Muscle layer of duodenum (tissue), 2 donors: Measurements from ENCODE around the gene BCO1.

ENCODE experiments used
- H3K27ac ChIP-seq: one replicate; pipeline ENCODE4 v1.7.0; 2013; ENCODE audit warnings: mild to moderate bottlenecking, low read length
- H3K27me3 ChIP-seq: one replicate; pipeline ENCODE4 v1.7.0; 2013; ENCODE audit warnings: low read depth, mild to moderate bottlenecking, control low read depth, low read length
- H3K36me3 ChIP-seq, 2 donors: one replicate each; pipeline ENCODE4 v1.7.0; 2013; ENCODE audit warnings: low read length in 2 of 2, control low read depth in 1 of 2, mild to moderate bottlenecking in 1 of 2; ENCODE audit not compliant: insufficient read depth in 2 of 2, control insufficient read depth in 1 of 2
- H3K4me1 ChIP-seq, 2 donors: one replicate each; pipeline ENCODE4 v1.7.0; 2013; ENCODE audit warnings: low read length in 2 of 2, mild to moderate bottlenecking in 2 of 2, control low read depth in 1 of 2, moderate library complexity in 1 of 2; ENCODE audit not compliant: insufficient read depth in 2 of 2, control insufficient read depth in 1 of 2
- H3K4me3 ChIP-seq, 2 donors: one replicate each; pipeline ENCODE4 v1.7.0; 2013; ENCODE audit warnings: low read length in 2 of 2, low read depth in 1 of 2, mild to moderate bottlenecking in 1 of 2
- H3K9me3 ChIP-seq, 2 donors: one replicate each; pipeline ENCODE4 v1.7.0; 2013; ENCODE audit warnings: low read length in 2 of 2, control low read depth in 1 of 2, mild to moderate bottlenecking in 1 of 2; ENCODE audit not compliant: control insufficient read depth in 1 of 2
- donor health status: healthy.

BCO1 gene

GRCh38 chr16:81278526-81278925 lies 40.0 kb downstream of the BCO1 start:
- no peaks in the 10 kb centered on the region for H3K27me3 ChIP-seq
- no peak overlapping the region for H3K4me3 ChIP-seq

DNA sequence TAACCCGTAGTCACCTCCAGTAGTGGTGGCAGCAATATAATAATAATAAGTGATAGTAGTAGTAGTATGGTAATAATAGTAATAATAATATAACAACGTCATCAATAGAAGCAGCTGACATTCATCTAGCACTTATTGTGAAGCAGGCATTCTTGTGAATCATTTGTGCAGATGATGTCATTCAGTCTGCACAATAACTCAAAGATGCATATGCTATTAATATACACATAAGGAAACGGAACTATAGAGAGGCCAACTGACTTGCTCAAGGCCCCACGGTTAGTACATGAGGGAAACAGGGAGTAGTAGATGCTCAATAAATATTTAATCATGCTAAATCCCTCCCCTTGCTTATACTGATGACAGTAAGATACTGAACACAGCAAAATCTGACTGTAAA lies 40.9 kb downstream of the BCO1 start:
- no peak overlapping the region for H3K4me3 ChIP-seq
- no peaks in the 10 kb centered on the region for H3K4me1 ChIP-seq
- H3K27ac ChIP-seq, result no peak overlapping the region
- no peaks in the 10 kb centered on the region for H3K9me3 ChIP-seq
- H3K27me3 ChIP-seq, result no peaks in the 10 kb centered on the region
- no peaks in the 10 kb centered on the region for H3K36me3 ChIP-seq

More at GRCh38 chr16:81278526-81278925, 40.0 kb downstream of the BCO1 start:
- no peak overlapping the region for H3K27ac ChIP-seq
- no peaks in the 10 kb centered on the region for H3K36me3 ChIP-seq
- H3K9me3 ChIP-seq, result no peaks in the 10 kb centered on the region
- H3K4me1 ChIP-seq, result no peaks in the 10 kb centered on the region

DNA sequence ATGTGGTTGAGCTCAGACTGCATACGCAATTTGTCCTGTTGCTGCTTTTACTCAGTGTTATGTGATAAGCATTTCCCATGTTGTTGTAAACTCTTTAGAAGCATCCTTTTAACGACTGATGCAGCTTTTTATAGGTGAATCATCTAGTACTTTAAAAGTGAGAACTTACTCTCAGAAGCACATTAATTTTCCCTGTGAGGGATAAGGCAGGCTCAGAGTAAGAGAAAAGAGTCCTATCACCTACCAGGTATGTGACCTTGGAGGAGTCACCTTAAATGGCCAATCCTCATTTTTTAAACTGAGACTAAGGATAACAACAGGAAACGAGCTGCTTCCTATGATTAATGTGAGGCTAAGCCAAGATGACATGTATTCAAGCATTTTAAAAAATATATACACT lies 41.9 kb downstream of the BCO1 start:
- Histone ChIP-seq H3K27ac (no peak overlapping the region), H3K9me3 (no peaks in the 10 kb centered on the region), H3K4me3 (no peak overlapping the region), H3K36me3 (no peaks in the 10 kb centered on the region), H3K4me1 (no peaks in the 10 kb centered on the region), H3K27me3 (no peaks in the 10 kb centered on the region)

GRCh38 chr16:81283044-81283443 lies 44.6 kb downstream of the BCO1 start:
- Histone ChIP-seq H3K9me3 (no peaks in the 10 kb centered on the region), H3K27ac (no peak overlapping the region), H3K36me3 (no peaks in the 10 kb centered on the region), H3K4me3 (no peak overlapping the region), H3K27me3 (no peaks in the 10 kb centered on the region), H3K4me1 (no peaks in the 10 kb centered on the region)

- no peak overlapping the region for H3K4me3 ChIP-seq
- no peaks in the 10 kb centered on the region for H3K27me3 ChIP-seq
- no peaks in the 10 kb centered on the region for H3K4me1 ChIP-seq
- H3K36me3 ChIP-seq, result no peaks in the 10 kb centered on the region
- H3K27ac ChIP-seq, result no peak overlapping the region
- no peaks in the 10 kb centered on the region for H3K9me3 ChIP-seq
Observed at GRCh38 chr16:81284995-81285600, 46.6 kb downstream of the BCO1 start.

GRCh38 chr16:81286190-81286589 lies 47.7 kb downstream of the BCO1 start:
- H3K4me1 ChIP-seq, result no peaks in the 10 kb centered on the region
- H3K9me3 ChIP-seq, result no peaks in the 10 kb centered on the region

GRCh38 chr16:81291117-81291516 lies 52.6 kb downstream of the BCO1 start:
- no peak overlapping the region for H3K27ac ChIP-seq
- no peaks in the 10 kb centered on the region for H3K9me3 ChIP-seq
- H3K4me1 ChIP-seq, result no peaks in the 10 kb centered on the region
- H3K4me3 ChIP-seq, result no peak overlapping the region
- no peaks in the 10 kb centered on the region for H3K36me3 ChIP-seq
- no peaks in the 10 kb centered on the region for H3K27me3 ChIP-seq

More at GRCh38 chr16:81286190-81286589, 47.7 kb downstream of the BCO1 start:
- no peak overlapping the region for H3K27ac ChIP-seq
- no peaks in the 10 kb centered on the region for H3K27me3 ChIP-seq
- H3K4me3 ChIP-seq, result no peak overlapping the region
- H3K36me3 ChIP-seq, result no peaks in the 10 kb centered on the region

- H3K36me3 ChIP-seq, result no peaks in the 10 kb centered on the region
- no peak overlapping the region for H3K27ac ChIP-seq
- H3K9me3 ChIP-seq, result no peaks in the 10 kb centered on the region
- H3K4me1 ChIP-seq, result no peaks in the 10 kb centered on the region
- H3K4me3 ChIP-seq, result no peak overlapping the region
- H3K27me3 ChIP-seq, result no peaks in the 10 kb centered on the region
Observed at GRCh38 chr16:81292936-81293335, 54.4 kb downstream of the BCO1 start.

DNA sequence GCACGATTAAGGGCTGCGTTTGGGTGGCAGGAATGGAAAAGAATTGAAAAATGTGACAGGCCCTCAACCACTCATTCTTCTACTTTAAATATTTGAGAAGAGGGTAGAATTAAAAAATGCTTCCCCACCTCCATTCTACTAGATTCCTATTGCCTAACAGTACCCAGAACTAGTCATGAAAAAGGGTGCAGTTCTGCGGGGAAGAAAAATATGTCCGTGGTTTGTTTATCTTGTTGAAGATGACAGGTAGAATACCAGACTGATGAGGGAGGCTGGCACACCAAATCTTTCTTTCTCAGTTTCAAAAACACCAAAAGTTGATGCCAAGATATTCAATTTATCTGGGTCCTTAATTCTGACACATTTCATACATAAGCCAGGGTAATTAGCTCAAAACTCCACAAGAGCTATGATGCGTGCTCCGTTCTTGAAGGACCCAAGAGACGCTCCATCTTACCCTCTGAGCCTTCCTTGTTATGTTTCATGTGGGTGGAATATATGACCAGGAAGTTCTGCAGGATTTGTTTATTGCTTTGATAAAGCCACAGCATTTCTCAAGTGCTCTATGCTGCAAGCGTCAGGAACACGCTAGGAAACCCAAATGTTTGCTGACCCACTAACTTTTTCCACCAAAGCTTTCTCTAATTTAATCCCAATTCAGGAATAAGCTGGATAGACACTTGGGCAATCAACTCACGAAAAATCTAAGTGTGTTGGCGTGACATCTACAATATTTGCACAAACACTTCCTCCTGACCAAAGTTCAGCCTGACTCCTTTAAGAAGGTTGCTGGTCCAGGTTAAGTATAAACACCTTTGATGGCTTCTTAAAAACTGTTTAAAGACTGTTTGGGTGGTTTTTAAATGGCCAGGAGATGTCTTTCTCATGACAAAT lies 55.7 kb downstream of the BCO1 start:
- no peak overlapping the region for H3K27ac ChIP-seq
- no peaks in the 10 kb centered on the region for H3K4me1 ChIP-seq
- no peaks in the 10 kb centered on the region for H3K27me3 ChIP-seq
- H3K9me3 ChIP-seq, result no peaks in the 10 kb centered on the region
- no peaks in the 10 kb centered on the region for H3K36me3 ChIP-seq
- H3K4me3 ChIP-seq, result no peak overlapping the region

DNA sequence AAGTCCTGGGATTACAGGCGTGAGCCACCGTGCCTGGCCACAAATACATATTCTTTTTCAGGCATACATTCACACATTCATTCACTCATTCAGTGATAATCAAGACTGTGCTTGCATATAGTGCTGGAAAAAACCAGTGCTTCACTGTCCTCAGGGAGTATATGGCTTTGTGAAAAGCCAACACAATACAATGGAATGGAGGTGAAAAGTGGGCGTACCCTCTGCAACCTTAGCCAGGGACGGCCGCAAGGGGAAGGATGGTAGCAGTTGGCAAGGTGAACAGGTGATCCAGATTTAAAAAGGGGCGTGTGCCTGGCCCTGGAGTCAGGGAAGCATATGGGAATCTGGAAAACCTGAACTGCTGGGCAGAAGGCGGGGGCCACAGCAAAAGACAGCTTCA lies 58.1 kb downstream of the BCO1 start:
- H3K27ac ChIP-seq, result no peak overlapping the region
- H3K4me1 ChIP-seq, result no peaks in the 10 kb centered on the region
- H3K27me3 ChIP-seq, result no peaks in the 10 kb centered on the region
- H3K9me3 ChIP-seq, result no peaks in the 10 kb centered on the region
- no peaks in the 10 kb centered on the region for H3K36me3 ChIP-seq
- H3K4me3 ChIP-seq, result no peak overlapping the region

DNA sequence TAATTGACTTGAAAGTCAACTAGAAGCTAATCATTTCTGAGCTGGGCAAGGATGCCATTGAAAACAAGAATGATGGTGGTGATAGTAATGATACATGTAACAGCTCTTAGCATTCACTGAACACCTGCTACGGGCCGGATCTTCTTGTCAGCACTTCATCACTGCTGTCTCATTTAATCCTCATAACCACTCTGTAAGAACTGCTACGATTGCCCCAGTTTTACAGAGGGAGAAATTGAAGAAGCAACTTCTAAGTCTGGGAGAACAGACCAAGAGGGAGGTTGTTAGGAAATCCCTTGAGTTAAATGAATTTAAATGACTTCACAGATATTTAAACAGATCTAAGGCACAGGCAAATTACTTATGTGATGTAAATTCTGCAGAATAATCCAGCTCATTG lies 69.3 kb downstream of the BCO1 start:
- H3K27me3 ChIP-seq, result no peaks in the 10 kb centered on the region
- no peaks in the 10 kb centered on the region for H3K36me3 ChIP-seq
- H3K27ac ChIP-seq, result no peak overlapping the region
- no peaks in the 10 kb centered on the region for H3K4me1 ChIP-seq
- H3K9me3 ChIP-seq, result no peaks in the 10 kb centered on the region
- H3K4me3 ChIP-seq, result no peak overlapping the region
